GM19463 (cell line): ENCODE measurements around the gene SKOR1.
A peak's percentile ranks its signal among the peaks of the same experiment; 100 is the strongest.

Source experiments
- ATAC-seq: cut with Tn5 transposase; IDR thresholded peaks from one replicate; pipeline ENCODE4 v1.9.1; 2021; ENCODE audit warnings: mild to moderate bottlenecking, moderate library complexity; ENCODE audit not compliant: unreplicated experiment

The SKOR1 gene

GRCh38 chr15:67829647-67830504 lies 4.6 kb downstream of the SKOR1 start:
- ATAC-seq = no peak

- no peak for ATAC-seq
Observed at GRCh38 chr15:67831363-67831762, 6.1 kb downstream of the SKOR1 start.

GRCh38 chr15:67832031-67832551 lies 6.8 kb downstream of the SKOR1 start:
- no peak for ATAC-seq

GRCh38 chr15:67832897-67833709 lies 7.8 kb downstream of the SKOR1 start:
- ATAC-seq = no peak

GRCh38 chr15:67833710-67834511 lies 8.6 kb downstream of the SKOR1 start:
- ATAC-seq = no peak

DNA sequence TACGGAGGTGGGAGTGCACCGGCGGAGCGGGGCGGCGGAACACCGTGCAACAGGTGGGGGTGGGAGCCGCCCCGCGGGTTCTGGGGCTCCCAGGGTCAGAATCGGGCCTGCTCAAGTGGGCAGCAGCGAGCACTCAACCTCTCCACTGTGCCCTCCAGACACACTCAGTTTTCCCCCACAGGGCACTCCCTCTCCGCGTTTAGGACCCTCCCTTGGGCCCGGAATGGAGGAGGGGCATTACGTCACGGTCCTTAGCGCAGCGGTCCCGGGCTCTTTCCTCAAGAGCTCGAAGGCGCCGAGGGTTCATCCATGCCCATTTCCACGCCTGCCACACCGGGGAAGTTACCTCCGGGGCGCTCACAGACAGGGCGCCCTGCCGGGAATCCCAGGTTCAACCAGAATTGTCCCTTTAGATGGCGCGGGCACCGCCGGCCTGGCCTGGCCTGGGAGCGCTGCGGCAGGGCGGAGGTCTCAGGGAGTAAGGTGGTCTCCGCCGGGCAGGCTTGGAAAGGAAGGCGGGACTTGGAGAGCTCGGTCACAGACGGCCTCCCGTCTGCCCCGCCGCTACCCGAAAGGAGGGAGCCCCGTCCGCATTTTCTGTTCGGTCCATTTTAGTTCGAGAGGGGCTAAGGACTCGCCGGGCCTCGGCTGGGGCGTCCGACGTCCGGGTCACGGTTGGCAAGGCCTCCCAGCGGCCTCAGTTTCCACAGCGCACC lies 9.4 kb downstream of the SKOR1 start:
- ATAC-seq = no peak

DNA sequence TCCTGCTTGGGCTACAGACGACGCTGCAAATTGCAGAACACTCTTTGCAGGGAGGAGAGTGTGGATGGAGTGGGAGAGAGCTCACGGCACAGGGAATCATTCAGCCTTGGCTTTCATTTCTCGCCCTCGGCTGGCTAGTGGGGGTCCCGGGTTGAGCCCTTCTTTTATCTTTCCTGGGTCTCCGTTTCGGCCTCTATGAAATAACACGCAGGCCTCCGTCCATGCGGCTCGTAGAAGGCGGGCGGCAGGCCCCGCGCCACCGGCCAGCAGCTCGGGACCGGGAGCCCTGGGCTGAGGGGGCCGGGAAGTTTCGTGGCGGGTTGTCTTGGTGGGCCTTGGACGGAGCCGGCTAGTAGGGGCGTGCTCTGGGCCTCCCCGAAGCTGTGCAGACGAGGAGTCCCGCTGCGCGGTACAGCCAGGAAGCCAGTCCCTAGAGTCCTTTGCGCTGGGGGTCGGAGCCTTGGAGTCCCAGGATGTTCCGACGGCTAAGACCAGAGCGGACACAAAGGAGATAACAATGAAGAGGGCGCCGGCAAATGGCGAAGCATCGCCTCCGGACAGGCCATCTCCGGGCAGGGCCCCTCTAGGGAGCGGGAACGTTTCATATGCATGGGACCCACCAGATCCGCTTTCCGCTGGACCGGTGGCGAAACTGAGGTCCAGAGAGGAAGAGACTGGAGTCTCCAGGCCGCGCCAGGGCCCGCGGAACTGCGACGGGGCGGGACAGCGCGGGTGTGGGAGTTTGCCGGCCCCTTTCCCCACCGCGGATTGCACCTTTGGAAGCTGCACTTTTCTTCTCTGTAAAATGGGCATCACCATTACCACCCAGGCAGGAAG lies 10.2 kb downstream of the SKOR1 start:
- no peak for ATAC-seq

DNA sequence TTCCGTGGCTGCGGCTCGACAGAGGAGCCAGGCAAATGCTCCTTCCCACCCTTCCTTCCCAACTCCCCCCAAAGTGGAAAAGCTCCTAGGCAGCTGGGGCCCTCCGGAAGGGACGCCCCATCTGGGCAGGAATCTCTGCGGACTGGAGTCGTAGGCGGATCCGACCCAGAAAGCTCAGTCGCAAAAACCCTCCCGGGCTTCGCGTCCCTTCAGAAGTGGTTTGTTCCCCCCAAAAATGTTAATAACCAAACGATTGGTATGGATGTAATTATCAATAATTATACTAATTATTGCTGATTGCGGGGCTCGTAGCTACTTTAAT lies 10.8 kb downstream of the SKOR1 start:
- ATAC-seq = no peak

DNA sequence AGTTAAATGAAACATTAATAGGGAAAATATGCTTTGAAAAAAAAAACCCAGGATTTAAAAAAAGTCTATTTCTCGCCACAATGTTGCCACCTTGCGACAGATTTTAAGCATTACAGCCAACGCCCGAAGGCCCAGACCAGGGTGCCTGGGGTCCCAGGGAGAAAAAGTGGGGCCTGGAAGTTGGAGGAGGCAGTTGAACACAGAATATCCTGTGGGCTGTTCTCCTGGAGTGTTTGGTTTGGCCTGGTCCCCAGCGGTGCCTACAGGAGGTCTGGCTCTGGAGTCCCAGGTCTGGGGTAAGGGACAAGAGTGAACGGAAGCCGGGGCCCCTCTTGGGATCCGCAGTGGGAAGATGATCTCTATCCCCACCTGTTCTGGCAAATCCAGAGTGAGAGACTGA lies 11.2 kb downstream of the SKOR1 start:
- ATAC-seq = no peak

- no peak for ATAC-seq
Observed at GRCh38 chr15:67836955-67837354, 11.6 kb downstream of the SKOR1 start.

DNA sequence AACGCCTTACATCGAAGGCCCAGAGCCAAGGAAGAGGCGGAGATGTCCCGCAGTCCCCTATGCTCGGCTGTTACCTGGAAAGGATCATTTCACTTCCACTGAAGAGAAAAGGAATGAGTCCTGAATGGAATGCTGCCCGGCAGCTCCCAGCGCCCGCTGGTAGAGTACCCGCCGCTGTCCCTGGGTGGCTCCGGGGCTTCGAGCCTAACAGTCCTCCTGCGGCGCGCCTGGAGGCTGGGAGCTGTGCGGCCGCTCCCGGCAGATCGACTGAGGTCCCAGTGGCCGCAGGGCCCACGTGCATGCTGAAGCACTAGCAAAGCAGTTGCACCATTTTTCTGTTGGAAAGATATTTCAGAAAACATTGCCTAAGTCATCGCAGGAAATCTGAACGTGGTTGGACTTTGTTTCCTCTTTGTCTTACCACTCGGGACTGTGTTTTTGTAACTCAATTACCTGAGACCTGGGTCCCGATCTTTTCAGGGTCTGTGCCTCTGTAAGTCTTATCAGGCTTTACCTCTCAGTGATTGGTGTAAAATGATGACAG lies 13.6 kb downstream of the SKOR1 start:
- no peak for ATAC-seq

DNA sequence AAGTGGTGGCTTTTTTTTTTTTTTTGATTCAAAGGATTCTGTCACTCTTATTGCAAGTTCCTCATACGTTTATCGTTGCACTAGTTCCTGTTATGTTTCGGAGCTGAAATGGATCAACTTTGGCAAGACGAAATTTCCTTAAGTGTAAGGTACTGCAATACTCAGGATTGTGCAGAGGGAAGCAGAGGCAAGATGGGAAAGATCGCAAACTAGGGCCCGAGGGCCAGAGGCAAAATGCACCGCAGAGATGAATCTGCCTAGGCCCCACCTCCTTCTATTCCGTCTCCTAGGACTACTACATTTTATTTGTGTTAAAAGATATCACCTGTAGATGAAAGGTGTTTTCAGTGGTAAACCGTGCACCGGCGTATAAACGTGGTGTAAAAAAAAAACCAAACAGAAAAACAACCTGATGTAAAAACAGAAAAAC lies 14.2 kb downstream of the SKOR1 start:
- peak; percentile 8 for ATAC-seq

DNA sequence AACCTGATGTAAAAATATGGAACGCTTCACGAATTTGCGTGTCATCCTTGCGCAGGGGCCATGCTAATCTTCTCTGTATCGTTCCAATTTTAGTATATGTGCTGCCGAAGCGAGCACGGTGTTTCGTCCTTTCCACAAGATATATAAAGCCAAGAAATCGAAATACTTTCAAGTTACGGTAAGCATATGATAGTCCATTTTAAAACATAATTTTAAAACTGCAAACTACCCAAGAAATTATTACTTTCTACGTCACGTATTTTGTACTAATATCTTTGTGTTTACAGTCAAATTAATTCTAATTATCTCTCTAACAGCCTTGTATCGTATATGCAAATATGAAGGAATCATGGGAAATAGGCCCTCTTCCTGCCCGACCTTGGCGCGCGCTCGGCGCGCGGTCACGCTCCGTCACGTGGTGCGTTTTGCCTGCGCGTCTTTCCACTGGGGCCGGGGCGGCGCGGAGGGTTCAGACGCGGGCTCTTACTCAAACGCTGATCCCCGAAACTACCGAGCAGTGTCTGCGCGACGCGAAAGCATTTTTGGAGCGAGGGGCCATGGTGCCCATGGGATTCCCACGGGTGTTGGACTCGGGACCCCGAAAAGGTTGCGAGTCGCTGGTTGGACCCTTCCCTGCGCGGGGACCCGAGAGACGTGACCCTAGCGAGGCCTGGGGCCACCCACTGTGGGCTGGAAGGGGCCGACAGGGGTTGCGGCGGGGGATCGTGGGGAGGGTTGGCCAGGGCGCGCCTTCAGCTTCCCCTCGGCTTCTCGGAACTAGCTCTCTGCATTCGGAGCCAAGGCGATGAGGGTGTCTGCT lies 14.8 kb downstream of the SKOR1 start, which contains the start of gene RNU6-1:
TSS of gene RNU6-1 (minus strand) at position 117 of the 820 bp plus-strand sequence.
- ATAC-seq = peak; percentile 88

DNA sequence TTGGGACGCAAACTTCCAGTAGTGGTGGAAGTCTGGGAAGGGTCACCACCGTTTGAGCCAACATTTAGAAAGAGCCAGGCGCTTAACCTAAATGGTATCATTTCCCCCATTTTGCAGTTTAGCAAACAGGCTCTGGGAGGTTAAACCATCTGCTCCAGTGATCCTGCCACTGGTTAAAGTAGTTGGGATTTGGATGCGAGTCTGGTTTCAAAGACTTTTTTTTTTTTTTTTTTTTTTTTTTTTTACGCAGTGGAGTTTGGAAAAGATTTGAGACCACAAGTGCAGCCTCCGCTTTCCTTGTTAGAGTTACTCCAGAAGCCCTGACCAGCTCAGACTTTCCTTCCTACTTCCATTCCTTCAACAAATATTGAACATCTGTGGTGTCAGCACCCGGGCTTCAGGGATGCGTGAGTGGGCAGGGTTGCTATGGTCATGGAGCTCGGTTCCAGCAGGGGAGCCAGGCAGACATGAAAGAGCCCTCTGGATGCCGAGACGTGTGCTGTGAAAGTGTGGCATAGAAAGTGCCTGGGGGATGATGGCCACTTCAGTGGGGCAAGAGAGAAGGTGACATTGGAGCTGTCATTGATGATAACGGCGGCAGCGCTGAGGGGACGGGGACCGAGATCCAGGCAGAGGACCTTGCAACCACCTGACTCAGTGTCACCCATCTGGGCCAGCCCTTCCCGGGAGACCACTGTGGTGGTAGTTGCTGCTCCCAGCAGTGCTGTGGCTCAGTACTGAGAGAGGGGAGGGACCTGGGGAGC lies 15.6 kb downstream of the SKOR1 start:
- no peak for ATAC-seq

- no peak for ATAC-seq
Observed at GRCh38 chr15:67841513-67841762, 16.1 kb downstream of the SKOR1 start.

GRCh38 chr15:67843092-67843501 lies 17.8 kb downstream of the SKOR1 start:
- ATAC-seq = no peak

DNA sequence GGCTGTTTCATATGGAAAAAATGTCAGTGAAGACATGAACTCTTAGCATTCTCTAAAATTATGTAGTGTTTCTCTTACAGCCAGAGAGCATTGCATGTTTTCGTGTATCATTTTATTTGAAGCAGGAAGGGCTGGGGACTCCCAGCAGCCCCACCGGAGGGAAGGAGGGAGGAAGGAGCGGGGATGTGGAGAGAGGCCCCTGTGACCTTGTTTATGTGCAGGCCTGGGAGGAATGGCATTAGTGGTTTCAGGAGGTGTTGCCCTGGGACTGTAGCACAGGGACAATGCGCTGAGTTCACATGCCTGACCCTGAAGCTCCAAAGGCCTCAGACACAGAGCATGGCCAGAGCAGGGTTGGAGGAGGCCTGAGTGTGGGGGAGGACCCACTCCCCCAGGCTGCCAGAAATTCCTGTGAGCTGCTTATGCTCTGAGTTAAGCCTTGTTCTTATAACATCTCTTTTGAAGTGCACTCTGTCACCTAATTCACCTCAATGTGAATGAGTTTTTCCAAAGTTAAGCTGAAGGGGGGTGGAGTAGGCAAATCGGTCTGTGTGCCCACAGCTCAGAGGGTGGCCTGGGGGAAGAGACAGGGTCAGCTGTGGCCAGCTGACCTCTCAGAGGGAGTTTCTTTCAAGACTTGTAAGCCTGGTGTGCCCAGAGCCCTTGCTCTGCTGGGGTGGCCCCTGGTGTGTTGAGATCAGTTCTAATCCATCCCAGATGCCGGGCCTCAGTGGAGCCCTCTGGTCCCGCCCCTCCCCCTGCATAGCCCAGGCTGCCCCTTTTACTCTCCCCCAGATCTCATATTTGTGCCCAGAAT lies 18.5 kb downstream of the SKOR1 start:
- ATAC-seq = no peak
